Activated CD4-positive, alpha-beta T cell treated with anti-CD3 and anti-CD28 coated beads, Interleukin-10, Interleukin-2, amounts not matched to agents 100 ng/mL and 50 ng/mL, durations not matched to agents 16 hours and 8 hours (primary cell): ENCODE measurements around the gene XIRP2.
"Not testable (repeated sequence)": the region's sequence is repeated elsewhere in the genome, so short reads cannot be mapped to it uniquely, and the experiment has no call there.

ENCODE experiments used
- DNase-seq: peaks from one replicate; pipeline ENCODE4 v3.0.0-alpha.2; 2020

XIRP2 gene

DNA sequence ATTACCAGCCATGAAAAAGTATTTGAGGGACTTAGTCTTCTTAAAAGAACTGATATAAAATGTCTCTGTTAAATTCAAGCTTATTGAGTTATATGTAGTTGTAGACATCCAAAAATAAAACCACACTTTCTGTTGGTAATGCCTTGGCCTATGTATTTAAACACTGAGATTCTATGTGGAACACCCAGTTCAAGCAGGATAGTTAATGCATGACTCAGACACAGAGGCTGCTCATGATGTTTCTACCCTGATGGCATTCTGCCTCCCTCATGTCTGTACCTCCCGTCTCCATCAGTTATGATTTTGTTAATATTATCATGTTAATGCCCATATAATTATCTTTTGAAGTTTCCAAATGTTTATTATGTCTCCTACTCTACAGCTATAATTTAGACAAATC lies 164.5 kb downstream of the XIRP2 start:
- DNase-seq = no peak

DNA sequence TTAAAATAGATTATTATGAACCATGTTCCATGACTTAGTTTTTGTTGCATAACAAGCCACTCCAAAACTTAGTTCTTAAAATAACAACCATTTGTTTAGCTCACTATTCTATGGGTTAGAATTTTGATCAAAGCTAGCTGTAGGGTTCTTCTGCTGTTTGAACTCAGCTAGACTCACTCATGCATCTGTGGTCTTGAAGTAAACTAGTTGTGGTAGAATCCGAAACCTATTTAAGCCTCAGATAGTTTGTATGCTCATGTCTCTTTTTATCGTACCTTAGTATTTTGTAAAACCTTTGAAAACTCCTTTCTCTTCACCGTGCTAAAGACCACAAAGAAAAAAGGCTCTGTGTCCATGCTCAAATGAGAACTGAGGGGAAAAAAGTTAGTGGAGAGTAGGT lies 166.6 kb downstream of the XIRP2 start:
- no peak for DNase-seq

GRCh38 chr2:167057446-167057845 lies 169.2 kb downstream of the XIRP2 start:
- DNase-seq = no peak

DNA sequence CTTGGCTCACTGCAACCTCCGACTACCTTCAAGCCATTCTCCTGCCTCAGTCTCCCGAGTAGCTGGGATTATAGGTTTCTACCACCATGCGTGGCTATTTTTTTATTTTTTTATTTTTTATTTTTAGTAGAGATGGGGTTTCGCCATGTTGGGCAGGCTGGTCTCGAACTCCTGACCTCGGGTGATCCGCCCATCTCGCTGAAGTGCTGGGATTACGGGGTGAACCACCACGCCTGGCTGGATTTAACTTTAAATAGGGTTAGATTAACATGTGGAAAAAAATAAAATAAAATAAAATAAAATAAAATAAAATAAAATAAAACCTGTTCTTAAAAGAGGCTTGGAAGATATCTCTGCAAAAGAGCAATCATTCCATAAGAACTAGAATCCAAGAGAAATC lies 170.9 kb downstream of the XIRP2 start:
- DNase-seq = no peak

DNA sequence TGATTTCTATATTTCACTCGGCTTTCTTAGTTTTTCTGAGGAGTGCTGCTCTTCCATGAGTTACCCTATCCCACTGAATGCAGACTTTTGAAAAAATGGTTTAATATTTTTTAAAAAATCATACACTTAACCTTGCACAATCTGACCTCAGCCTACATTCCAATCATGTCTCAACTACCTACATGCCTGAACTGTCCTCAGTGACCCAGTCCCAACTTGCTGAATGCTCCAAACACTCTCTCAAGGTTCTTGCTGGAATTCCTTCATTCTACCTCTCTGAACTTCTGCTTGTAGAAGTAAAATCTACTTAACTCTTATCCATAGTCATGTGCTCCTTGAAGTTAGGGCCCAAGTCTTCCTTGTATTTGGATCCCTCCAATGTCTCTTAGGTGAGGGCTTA lies 181.6 kb downstream of the XIRP2 start:
- DNase-seq = no peak

- not testable (repeated sequence) for DNase-seq
Observed at GRCh38 chr2:167075708-167076107, 187.4 kb downstream of the XIRP2 start.

GRCh38 chr2:167098931-167099330 lies 210.7 kb downstream of the XIRP2 start:
- DNase-seq = not testable (repeated sequence)

DNA sequence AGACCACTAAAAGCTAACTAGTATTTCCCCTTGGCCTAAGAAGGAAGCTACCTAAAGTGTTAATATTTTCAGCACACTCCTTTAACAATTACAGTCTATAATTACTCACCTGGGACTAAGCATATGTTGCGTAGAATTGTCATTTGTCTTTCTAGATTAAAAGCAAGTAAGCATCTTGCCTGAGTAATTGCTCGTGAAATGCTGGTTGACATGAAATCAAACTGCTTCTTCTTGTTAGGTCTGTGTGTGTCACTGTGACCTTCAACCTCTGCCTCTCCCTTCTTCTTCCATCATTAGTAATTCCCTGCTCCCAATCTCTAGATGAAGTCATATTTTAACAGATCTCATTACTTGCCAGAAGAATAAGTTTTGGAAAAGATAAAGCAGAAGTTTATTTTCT lies 212.2 kb downstream of the XIRP2 start:
- DNase-seq = no peak

DNA sequence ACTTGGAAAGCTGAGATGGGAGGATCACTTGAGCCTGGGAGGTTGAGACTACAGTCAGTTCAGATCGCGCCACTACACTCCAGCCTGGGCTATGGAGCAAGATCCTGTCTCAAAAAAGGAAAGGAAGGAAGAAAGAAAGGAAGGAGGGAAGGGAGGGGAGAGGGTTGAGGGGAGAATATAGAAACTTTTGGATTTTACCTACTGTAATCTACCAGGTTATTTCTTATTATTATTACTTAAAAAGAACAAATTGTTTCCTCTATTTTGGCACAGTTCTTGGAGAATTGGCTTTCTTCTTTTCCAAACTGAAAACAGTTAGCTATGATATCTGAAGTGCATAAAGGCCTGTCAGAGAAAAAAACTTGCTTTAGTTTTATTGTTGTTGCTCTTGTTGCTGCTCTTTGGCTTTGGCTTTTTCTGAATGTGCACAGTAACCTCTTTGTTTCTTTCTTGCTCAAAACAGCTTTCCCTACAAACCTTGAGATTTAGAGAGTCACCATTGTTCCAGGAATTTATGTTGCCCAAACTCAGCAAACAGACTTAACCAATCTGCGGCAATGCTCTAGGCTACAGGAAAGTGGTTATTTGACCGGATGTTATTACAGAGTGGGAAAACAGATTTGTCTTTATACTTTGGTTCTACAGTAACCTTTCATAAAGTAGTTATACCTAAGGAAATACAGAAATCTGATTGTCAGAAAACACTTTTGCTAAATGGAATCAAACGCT lies 214.9 kb downstream of the XIRP2 start:
- no peak for DNase-seq

DNA sequence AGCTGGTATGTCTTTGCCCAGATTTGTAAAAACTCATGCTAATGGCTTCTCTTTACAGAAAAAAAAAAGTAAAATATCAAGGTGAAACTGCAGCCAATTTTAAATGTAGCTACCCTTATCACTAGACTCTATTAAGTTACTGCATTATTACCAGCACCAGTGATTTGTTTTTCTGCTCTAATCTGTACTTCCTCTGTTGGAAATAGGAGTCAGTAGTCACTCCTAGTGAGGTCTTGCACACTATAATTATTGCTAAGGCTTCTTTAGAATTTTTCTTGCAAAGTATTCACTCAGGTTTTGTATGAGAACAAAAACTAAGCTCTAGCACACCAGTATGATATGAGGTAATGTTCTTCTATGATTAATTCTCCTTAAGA lies 215.5 kb downstream of the XIRP2 start:
- DNase-seq = no peak

- no peak for DNase-seq
Observed at GRCh38 chr2:167104691-167105090, 216.4 kb downstream of the XIRP2 start.

GRCh38 chr2:167109682-167110081 lies 221.4 kb downstream of the XIRP2 start:
- not testable (repeated sequence) for DNase-seq

- DNase-seq = no peak
Observed at GRCh38 chr2:167110345-167110744, 222.1 kb downstream of the XIRP2 start.

DNA sequence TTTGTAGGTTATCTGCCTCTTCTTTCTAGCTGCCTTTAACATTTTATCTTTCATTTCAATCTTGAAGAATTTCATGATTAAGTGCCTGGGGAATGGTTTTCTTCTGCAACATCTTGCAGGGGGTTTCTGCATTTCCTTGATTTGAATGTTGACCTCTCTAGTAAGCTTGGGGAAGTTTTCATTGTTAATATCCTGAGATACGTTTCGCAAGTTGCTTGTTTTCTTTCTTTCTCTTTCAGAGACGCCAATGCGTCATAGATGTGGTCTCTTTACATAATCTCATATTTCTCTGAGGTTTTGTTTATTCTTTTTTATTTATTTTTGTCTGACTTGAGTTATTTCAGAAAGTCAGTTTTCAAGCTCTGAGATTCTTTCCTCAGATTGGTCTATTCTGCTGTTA lies 225.7 kb downstream of the XIRP2 start:
- no peak for DNase-seq

DNA sequence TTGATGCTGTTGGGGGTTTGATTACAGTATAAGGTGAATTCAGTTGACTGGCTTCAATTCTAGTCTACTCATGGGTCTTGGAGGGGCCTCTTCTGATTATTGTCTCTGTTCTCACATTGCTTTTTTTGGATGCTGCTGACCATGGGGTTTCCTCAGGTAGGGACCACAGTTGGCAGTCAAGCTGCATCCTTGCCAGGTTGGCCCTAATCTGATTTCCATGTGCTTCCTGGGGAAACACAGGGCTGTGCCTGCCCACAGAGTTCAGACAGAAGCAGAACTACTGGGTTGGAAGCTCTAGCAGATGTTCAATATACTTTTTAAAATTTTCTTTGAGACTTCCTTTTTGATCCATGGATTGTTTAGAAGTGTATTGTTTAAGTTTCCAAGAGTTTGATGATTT lies 227.3 kb downstream of the XIRP2 start:
- no peak for DNase-seq

GRCh38 chr2:167122389-167122788 lies 234.1 kb downstream of the XIRP2 start:
- DNase-seq = no peak

DNA sequence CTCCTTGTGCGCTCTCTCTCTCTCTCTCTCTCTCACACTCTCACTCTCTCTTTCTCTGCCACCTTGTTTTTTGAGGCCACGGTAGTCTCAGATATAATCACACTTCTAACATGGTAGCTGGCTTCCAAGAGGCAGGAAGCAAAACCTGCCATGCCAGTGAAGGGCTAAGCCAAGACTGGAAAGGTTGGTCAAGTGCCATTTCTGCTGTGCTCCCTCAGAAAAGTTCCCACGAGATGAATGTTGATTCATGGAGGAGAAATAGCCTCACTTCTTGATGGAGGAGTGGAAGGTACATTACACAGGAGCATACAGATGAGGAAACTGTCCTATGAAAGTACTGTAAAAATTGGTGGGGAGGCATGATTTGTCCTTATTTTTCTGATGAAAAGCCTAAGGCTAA lies 237.9 kb downstream of the XIRP2 start:
- DNase-seq = no peak

GRCh38 chr2:167127135-167127534 lies 238.9 kb downstream of the XIRP2 start:
- no peak for DNase-seq

- DNase-seq = no peak
Observed at GRCh38 chr2:167128130-167128529, 239.8 kb downstream of the XIRP2 start.

- no peak for DNase-seq
Observed at GRCh38 chr2:167132066-167132465, 243.8 kb downstream of the XIRP2 start.

- DNase-seq = no peak
Observed at GRCh38 chr2:167132906-167133555, 244.8 kb downstream of the XIRP2 start.

- no peak for DNase-seq
Observed at GRCh38 chr2:167133614-167134013, 245.3 kb downstream of the XIRP2 start.

- no peak for DNase-seq
Observed at GRCh38 chr2:167134381-167135072, 246.2 kb downstream of the XIRP2 start.

DNA sequence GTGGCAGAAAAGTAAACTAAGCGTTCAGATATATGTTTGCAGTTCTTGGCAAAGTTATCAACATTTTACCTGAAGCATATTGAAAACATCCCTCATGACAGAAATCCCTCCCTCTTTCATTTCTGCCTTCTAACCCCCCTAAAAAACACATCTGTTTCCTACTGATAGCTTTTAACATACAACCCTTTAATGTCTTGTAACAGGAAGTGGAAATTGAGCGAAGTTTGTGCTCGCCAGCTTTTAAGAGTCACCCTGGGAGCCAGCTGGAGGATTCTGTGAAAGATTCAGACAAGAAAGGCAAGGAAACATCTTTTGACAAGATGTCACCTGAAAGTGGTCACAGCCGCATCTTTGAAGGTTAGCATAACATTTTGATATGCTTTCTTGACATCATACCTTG lies 247.4 kb downstream of the XIRP2 start:
- no peak for DNase-seq
